ENCODE data around the gene SPON1. TPM values are rescaled to one million over a fixed set of nuclear protein-coding genes. Genes with fewer than 3 reads are reported as not detected.

The SPON1 gene
- total RNA-seq, 1 experiment from 2014 or later = 0.10 TPM

DNA sequence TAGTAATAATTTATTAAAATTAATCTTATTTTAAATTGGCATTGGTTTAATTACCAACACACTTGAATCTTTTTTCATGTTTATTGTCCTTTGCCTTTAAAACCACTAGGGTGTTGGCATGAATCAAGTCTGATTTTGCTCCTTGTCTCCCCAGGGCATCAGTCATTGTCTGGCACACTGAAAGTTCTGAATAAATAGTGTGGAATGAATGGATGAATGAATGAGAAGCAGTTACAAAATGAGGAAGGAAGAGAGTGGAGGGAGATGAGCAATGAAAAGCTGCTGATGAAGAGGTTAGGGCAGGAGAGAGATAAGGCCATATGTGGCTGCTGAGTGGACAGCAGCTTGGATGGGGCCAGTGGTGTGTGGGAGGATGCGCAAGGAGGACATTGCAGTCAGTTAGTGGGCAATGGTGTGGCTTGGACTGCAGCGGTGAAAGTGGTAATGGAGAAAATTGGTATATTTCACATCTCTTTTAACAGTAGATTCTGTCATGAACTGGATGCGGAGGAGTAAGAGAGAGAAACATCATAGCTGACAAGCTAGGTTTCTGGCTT lies 132.0 kb downstream of the SPON1 start:
- POLR2A ChIA-PET = no interaction called here
- CTCF ChIA-PET = no interaction called here
- no peak for DNase-seq (ENCODE audit: low read depth, low spot score)

DNA sequence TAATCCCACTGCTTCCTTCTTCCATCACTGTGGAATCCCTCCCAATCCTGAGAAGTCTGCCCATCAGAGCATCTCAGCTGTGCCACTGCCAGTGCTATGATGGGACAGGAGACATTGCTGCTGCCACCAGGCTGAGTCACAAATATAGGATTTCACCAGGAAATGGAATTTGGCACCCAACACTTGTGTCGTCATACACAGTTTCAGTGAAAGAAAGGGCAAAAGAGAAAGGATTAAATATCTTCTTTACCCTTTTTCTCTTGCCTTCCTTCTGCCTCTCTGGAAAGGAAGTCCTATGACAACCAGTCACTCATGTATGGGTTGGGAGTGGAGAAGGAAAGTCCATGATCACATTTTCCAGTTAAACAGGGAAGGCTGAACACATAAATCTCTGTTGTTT lies 133.4 kb downstream of the SPON1 start:
- ATAC-seq (no peak), DNase-seq (ENCODE audit: low read depth, low spot score) (no peak)
- BruUV-seq (replicated peaks) = no TSS peak
- in situ Hi-C loops (cut with HindIII; ENCODE audit: low pct_unique_long_range_greater_than_20kb, low sequenced_read_pairs) (no loop called here), intact Hi-C loops (cut with micrococcal nuclease; ENCODE audit: unreplicated experiment) (no loop called here)
- Histone ChIP-seq H3K27me3 (ENCODE audit: control insufficient read depth, insufficient read depth, low read length) (peaks cover 11% of the 10 kb centered on the region; the same call in 1 of the 2 replicates), H3K9me3 (ENCODE audit: control insufficient read depth, insufficient read depth, low read depth, low read length) (no peaks in the 10 kb centered on the region), H3K4me1 (ENCODE audit: control insufficient read depth, insufficient read depth, low read length) (no peaks in the 10 kb centered on the region), H3K4me3 (ENCODE audit: low read depth in 2 of 2, low read length in 2 of 2) (no peak overlapping the region), H3K27ac (ENCODE audit: low read length) (no peak overlapping the region), H3K36me3 (ENCODE audit: control insufficient read depth, insufficient read depth, low read length) (no peaks in the 10 kb centered on the region)
- ChIA-PET POLR2A (no interaction called here), CTCF (no interaction called here)
- TF ChIP-seq SIN3A (IDR thresholded peaks at IDR 0.05; ENCODE audit: borderline replicate concordance, insufficient read depth, low read depth, low read length) (no peak), POLR2AphosphoS5 (IDR thresholded peaks at IDR 0.05; ENCODE audit: low read depth, low read length) (no peak), REST (IDR thresholded peaks at IDR 0.05; ENCODE audit: insufficient read depth in 1 of 2, low read depth in 2 of 2, low read length in 1 of 2) (no peak), CTCF (IDR thresholded peaks at IDR 0.05) (no peak), TCF7L2 (IDR thresholded peaks at IDR 0.05; ENCODE audit: low read depth, low read length) (no peak)

More for the DNA sequence above, 132.0 kb downstream of the SPON1 start:
- ATAC-seq = no peak
- no peaks in the 10 kb centered on the region for H3K9me3 ChIP-seq (ENCODE audit: control insufficient read depth, insufficient read depth, low read depth, low read length)
- intact Hi-C loops (cut with micrococcal nuclease; ENCODE audit: unreplicated experiment) = no loop called here
- no TSS peak for BruUV-seq (replicated peaks)
- H3K4me1 ChIP-seq (ENCODE audit: control insufficient read depth, insufficient read depth, low read length) = no peaks in the 10 kb centered on the region
- H3K4me3 ChIP-seq (ENCODE audit: low read depth in 2 of 2, low read length in 2 of 2) = no peak overlapping the region
- in situ Hi-C loops (cut with HindIII; ENCODE audit: low pct_unique_long_range_greater_than_20kb, low sequenced_read_pairs) = no loop called here
- H3K27ac ChIP-seq (ENCODE audit: low read length) = no peak overlapping the region
- H3K27me3 ChIP-seq (ENCODE audit: control insufficient read depth, insufficient read depth, low read length) = peaks cover 11% of the 10 kb centered on the region; the same call in 1 of the 2 replicates
- TF ChIP-seq TCF7L2 (IDR thresholded peaks at IDR 0.05; ENCODE audit: low read depth, low read length) (no peak), SIN3A (IDR thresholded peaks at IDR 0.05; ENCODE audit: borderline replicate concordance, insufficient read depth, low read depth, low read length) (no peak), CTCF (IDR thresholded peaks at IDR 0.05) (no peak), POLR2AphosphoS5 (IDR thresholded peaks at IDR 0.05; ENCODE audit: low read depth, low read length) (no peak), REST (IDR thresholded peaks at IDR 0.05; ENCODE audit: insufficient read depth in 1 of 2, low read depth in 2 of 2, low read length in 1 of 2) (no peak)
- no peaks in the 10 kb centered on the region for H3K36me3 ChIP-seq (ENCODE audit: control insufficient read depth, insufficient read depth, low read length)
